GM23338 (cell line): ENCODE data around the gene KLHDC7B.

Source experiments
- CTCF ChIP-seq, 2 experiments: fragments of 200-600 bp in 1 of 2; sonication (generic) in 1 of 2; conservative IDR thresholded peaks; 2 replicates each; pipeline versions ENCODE4 v1.5.1 to v1.6.1; 2016 to 2017; ENCODE audit warnings: antibody characterized with exemption in 2 of 2, low read depth in 2 of 2, mild to moderate bottlenecking in 2 of 2, moderate library complexity in 1 of 2
- ETS1 ChIP-seq: IDR thresholded peaks from 2 replicates; pipeline ENCODE4 v1.6.1; 2016; ENCODE audit warnings: antibody characterized with exemption
- EZH2 ChIP-seq: fragments of 200-600 bp; sonication (generic); IDR thresholded peaks from one replicate; pipeline ENCODE4 v1.8.0; 2017; ENCODE audit warnings: antibody characterized with exemption, mild to moderate bottlenecking, low read depth; ENCODE audit not compliant: unreplicated experiment
- EZH2phosphoT487 ChIP-seq: fragments of 200-600 bp; sonication (generic); IDR thresholded peaks from one replicate; pipeline ENCODE4 v1.8.1; 2018; ENCODE audit warnings: antibody characterized with exemption; ENCODE audit not compliant: unreplicated experiment
- POLR2AphosphoS5 ChIP-seq: IDR thresholded peaks from 2 replicates; pipeline ENCODE4 v1.6.1; 2016; ENCODE audit warnings: antibody characterized with exemption, low read depth
- REST ChIP-seq: IDR thresholded peaks from one replicate; pipeline ENCODE4 v1.6.1; 2018; ENCODE audit warnings: antibody characterized with exemption; ENCODE audit not compliant: unreplicated experiment
- ZNF331 ChIP-seq: fragments of 250-450 bp; sonication (Bioruptor Pico); IDR thresholded peaks from 2 replicates; pipeline ENCODE4 v1.5.0; 2020; ENCODE audit warnings: low read depth, mild to moderate bottlenecking, moderate library complexity

GRCh38 chr22:50551160-50551752 is 5.6 kb downstream of the KLHDC7B start:
- TF ChIP-seq CTCF (conservative IDR thresholded peaks at IDR 0.05; ENCODE audit: low read depth in 2 of 2) = no peak
- no peak for TF ChIP-seq POLR2AphosphoS5
- no peak for TF ChIP-seq ETS1
- no peak for TF ChIP-seq EZH2
- TF ChIP-seq EZH2phosphoT487 = no peak
- no peak for TF ChIP-seq ZNF331 (CRISPR knock-in tag)
- TF ChIP-seq REST = no peak
